NCI-H2107 treated with DMSO at 0.1 percent for 48 hours (cell line): ENCODE data around the gene NCS1.

ENCODE experiments used
- DNase-seq: peaks from one replicate; lab custom pipeline; 2025; ENCODE audit not compliant: unreplicated experiment; lab: John Stamatoyannopoulos, UW

NCS1 gene

DNA sequence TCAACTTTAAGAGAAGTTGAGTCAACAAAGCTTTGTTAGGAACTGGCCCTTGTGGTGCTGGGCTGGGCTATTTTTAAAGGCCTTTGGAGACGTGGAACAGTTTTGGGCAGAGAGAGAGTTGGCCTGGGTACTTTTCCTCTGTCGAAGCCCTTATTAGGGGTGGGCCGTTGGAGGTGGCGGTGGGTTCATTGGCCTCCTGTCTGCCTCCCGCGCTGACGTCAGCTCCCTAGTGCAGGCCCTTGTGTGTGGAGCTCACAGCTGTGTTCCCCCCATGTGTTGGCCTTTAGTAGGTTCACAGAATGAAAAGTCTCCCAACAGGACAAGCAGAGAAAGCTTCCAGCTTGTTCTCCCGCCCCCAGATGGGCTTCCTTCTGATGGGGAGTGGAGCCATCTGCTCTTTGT is 2.7 kb downstream of the NCS1 start:
- DNase-seq: no peak

DNA sequence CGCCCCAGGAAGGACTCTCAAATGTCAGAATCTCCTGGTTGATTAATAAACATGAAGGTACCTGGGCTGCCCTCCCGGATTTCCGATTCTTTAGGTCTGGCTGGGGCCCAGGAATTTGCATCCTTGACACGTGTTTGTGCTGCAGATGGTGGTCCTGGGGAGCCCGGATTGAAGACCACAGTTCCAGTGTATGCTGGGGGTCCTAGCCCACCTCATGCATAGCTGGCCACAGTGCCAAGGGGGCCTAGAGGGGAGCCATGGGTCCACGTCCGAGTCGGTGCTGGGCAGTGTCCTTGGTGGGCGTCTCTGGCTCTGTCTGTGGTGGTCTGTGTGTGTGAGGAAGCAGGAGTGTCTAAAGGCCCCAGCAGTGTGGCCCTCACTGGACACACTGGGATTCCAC is 3.2 kb downstream of the NCS1 start:
- DNase-seq: no peak

DNA sequence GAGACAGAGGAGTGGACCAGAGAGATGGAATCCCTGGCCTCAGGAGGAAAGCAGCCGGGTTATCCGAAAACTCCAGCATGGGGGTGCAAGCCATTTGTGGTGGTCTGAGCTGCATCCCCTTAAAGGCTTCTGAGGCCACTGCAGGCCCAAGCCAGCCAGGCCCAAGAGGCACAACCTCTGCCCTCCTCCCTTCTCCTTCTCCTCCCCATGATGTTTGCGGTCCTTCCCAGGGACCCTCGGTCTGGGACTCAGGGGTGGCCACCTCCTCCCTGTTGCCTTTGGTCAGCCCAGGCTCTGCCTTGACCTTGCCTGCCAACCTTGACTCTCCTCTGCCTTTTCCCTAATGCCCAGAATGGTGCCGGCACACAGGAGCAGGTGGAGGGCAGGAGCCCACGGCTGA is 4.6 kb downstream of the NCS1 start:
- DNase-seq: no peak

DNA sequence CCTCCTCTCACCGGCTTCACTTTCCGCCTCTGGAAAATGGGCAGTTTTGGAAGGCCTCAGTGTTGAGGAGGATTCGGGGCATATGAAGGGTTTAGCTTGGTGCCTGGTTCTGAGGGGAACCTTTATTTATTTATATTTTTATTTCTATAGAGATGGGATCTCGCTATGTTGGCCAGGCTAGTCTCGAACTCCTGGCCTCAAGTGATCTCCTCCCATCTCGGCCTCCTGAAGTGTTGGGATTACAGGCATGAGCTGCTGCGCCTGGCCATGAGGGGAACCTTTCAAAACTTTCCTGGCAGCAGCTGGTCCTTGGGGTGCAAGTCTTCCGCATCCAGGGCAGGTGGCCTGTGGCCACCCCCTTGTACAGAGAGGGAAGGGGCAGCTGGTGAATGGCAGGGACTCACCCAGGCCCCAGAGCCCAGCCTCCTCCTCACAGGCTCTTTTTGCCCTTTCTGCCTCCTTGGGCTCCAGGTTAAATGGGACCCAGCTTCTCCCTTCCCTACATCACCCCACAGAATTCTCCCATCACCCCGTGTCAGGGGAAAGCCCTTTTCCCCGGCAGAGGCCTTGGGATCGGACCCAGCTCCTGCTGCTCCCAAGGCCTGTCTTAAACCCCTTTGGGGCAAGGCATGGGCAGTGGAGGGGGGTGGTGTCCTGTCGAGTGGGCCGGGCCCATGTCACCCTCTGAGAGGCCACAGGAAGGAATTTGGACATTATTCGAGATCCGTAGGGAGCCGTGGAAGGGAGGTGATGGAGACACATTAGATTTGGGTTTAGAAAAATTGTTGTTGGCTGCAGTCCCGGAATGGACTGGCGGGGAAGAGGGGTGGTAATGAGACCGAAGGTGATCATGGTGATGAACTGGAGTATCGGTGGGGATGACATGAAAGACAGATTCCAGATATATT is 5.9 kb downstream of the NCS1 start:
- no peak for DNase-seq

DNA sequence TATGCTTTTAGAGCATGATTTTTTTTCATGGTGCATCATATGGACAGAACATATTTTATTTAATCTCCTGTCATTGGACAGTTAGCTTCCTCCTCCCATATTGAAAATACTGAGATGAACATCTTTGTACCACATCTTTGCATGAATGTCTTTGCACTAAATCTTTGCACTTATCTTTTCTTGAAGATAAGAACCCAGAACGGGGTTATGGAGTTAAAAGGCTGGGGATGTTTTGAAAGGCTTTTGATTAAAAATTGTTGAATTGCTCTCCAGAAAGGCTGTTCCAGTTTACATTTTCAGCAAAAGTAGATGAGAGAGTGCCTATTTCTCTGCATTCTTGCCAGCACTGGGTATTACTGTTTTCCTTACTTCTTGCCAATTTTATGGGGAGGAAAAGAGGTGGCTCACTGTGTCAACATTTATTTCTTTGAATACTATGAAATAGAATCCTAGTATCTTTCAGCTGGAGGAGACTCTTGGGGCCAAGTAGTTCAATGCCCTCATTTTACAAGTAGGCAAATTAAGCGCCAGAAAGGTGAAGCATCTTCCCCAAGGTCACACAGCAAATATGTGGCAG is 7.2 kb downstream of the NCS1 start:
- DNase-seq: no peak

DNA sequence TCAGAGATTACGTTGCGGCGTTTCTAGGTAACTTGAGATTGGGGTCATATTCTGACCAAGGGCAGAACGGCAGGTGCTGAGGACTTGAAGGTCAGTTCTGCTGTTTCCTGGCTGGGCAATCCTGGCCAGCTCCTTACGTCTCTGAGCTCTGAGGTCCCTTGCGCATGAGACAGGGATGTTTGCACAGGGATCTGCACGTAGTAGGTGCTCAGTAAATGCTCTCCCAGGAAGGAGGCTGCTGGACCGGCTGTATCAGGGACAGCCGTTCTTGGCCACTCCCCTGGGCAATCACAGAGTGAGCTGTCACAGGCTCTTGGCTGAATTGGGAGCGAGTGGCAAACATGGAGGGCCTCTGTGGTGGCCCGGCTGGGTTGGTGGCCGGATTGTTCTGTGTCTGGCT is 8.3 kb downstream of the NCS1 start:
- no peak for DNase-seq

DNA sequence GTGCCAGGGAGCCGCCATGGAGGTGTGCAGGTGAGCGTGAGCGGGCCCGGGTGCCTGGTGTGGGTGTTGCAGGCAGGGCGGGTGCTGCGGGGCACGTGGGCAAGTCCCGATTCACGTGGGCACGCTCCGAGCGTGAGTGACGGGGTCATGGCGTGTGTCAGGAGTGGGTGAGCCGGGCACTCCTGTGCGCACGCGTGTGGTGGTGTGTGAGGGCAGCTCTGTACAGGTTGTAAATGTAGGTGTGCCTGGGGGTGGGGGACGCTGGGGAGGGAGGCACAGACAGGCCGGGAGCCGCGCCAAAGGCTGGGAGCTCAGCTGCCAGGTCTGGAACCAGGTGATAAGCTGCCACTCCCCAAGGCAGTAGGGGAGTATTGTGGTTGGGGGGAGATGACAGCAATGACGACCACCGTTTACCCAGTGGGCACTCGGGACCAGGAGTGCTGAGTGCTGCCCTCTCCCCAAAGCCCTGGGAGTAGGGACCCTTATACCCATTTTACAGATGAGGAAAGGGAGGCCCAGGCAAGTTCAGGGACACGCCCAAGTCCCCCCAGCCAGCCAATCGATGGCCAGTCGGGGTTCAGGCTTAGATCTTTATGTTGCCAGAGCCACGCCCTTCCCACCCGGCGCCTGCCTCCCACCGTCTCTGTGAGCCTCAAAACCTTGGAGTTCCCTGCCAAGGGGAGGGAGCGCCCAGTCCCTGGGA is 9.6 kb downstream of the NCS1 start:
- DNase-seq: no peak

DNA sequence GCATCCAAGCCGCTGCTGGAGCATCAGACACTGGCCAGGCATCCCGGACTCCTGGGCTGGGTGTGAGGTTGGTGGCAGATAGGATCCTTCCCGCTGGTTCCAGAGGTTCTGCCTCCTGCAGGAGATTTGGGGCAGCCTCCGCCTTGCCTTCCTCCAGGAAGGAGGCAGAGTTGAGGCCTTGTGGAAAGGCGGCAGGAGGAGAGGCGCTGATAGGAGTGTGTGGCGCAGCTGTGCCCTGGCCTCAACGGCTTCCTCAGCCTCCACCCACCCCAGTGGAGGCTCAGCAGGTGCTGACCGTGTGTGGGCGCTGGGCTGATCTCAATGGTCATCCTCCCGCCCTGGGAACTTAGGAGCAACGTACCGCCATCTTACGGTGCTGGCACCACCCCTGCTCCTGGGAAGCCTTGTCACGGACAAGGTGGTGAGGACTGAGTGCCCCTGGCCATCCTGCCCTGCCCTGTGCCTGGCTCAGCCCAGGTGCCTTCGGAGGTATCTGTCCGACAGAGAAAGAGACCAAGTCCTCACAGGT is 10.2 kb downstream of the NCS1 start:
- no peak for DNase-seq

DNA sequence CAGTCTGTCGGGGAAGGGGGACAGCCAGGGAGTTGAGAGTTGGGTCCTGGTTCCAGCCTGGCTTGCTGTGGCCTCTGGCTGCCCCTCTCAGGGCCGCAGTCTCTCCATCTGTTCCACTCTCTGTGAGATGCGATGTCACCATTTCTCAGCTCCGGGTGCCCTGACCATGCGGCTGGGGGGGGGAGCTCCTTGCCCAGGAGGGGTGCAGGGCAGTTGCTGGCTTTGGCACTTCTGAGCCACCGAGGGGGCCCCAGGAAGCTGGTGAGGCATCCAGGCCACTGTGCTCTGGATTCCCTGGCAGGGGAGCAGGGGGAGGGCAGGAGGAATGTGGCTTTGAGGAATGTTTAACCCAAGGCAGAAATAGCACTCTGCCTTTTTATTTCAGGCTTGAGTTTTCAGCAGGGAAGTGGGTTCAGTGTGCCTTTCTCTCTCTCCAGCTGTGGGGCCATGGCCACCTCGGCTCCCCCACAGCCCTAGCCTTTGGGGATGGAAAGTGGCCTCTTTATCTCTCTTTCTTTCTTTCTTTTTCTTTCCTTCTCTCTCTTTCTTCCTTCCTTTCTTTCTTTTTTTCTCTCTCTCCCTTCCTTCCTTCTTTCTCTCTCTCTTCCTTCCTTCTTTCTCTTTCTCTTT is 11.0 kb downstream of the NCS1 start:
- no peak for DNase-seq

DNA sequence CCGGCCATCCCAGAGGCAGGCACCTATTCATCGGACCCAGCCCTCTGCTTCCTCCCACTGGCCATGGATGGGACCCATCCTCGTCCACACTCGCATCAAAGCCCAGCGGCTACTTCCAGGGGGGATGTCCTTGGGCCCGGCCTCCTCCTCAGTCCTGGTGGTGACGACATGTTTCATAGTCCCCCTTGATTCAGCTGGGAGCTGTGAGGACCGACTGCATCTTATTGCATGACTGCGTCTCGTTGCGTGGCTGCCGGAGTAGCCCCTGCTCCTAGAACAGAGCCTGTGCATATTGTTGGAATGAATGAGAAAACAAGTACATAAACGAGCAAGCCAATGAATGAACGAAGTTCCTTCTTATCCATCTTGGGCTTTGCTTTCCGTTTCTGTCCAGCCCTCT is 12.8 kb downstream of the NCS1 start:
- no peak for DNase-seq

DNA sequence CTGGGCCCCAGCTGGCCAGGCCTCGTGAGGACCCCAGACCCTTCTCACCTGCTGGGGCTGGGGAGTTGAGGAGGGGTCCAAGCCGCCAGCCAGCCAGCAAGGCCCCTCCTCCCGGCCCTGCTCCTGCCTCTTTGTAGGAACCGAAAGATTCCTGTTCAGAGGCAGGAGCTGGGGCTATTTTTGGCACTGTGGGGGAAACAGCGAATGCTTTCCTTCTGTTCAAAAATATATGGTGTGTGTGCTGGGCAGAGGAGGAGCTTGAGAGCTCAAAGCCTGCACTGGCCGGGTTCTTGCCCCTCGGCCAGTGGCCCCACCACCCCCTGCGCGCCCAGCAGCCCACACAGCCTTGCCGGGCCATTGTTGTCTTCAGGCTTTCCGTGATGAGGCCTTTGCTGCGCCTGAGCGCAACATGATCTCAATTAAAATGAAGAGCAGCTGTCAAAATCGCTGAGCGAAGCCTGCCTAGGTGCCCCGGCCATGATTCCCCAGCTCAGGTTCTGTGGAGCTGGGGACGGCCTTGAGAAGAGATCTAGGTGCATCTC is 13.4 kb downstream of the NCS1 start:
- DNase-seq: no peak

DNA sequence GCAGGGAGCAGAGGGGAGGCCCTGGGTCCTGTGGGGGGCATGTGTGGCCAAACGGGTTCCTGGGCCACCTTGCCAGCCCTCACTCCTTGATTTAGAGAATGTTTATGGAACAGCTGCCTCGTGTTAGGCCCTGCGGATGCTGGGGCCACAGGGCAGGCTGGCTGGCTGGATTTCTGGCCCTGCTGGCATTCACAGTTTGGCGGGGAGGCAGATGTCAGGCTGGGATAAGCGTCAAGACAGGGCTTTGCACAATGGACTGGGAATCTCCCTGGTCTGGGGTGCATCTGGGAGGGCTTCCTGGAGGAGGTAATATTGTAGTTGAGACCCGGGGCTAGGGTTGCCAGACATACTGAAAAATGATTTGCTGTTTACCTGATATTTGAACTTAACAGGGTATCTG is 13.8 kb downstream of the NCS1 start:
- DNase-seq: no peak

DNA sequence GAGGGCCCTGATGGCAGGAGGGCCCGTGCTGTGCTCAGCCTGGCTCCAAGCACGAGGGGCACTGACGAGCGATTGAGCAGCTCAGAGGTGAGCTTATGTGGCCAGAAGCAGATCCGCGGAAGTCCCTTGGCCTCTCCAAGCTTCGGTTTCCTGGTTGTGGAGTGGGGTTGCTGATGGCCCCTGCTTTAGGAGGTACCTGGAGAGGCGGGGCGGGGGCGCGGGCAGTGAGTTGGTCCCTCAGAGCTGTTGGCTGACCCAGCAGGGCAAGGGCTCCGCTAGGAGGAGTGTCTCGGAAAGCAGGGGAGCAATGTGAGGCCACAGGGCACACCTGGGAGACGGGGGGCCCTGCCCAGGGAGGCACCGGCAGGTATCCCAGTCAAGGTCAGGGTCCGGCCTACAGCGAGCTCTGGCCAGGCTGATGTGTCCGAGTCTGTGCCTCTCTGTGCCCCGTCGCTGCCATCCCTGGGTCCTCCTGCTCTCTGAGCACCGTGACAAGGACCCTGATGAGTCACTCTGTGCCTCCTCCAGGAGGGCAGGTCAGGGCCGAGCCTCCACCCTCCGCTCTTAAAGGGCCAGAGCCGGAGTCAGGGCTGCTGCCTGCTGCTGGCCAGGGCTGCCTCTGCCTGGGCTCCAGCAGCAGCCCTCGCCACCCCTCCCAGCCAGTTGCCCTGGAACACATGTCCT is 14.8 kb downstream of the NCS1 start:
- DNase-seq: no peak

DNA sequence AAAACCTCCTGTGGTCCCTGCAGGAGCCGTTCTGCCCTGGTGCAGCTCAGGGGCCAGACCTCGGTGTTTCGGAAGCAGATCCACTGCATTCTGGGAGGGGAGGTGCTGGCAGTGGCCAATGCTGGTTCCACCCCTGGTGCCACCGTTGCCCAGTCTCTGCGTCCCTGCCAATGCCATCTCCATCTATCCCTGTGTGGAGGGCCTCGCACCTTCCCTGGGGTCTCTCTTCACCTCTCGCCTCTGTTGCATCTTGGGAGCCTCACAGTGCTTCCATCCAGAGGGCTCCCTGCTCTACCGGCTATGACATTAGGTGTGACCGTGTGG is 15.3 kb downstream of the NCS1 start:
- no peak for DNase-seq

DNA sequence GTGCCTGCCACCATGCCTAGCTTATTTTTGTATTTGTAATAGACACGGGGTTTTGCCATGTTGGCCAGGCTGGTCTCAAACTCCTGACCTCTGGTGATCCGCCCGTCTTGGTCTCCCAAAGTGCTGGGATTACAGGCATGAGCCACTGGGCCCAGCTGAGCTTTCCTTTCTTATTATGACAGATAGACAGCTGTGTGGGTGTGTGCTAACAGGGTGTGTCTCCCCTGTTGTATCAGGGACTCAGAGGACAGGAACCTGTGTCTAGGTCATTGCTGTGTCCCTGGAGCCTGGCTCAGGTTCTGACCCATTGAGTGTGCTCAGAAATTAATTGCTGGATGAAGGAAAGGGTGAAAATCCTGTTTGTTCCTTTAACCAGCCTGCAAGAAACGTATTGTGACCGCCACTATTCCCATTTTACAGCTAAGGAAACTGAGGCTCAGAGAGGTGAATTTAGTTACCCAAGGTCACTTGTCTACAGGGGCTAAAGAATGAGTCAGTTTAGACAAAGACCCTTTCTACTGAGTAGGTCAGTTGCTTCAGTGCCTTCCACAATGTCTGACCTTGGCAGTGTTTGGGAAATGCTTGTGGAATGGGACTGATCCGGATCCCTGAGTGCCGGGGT is 16.8 kb downstream of the NCS1 start:
- DNase-seq: no peak

DNA sequence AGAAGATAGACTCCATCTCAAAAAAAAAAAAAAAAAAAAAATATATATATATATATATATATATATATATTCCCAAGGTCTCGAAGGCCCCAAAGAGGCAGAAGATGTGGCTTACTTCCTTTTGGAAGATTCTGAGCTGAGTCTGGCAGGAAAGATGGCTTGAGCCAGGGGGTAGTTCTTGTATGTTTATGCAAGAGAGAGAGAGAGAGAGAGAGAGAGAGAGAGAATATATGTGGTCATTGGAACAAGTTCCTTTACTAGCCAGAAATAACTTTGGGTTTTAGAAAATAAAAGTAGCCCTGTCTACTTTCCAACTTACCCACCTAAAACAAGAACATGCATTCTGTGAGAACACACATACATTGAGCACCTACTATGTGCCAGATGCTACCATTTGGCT is 17.6 kb downstream of the NCS1 start:
- no peak for DNase-seq

DNA sequence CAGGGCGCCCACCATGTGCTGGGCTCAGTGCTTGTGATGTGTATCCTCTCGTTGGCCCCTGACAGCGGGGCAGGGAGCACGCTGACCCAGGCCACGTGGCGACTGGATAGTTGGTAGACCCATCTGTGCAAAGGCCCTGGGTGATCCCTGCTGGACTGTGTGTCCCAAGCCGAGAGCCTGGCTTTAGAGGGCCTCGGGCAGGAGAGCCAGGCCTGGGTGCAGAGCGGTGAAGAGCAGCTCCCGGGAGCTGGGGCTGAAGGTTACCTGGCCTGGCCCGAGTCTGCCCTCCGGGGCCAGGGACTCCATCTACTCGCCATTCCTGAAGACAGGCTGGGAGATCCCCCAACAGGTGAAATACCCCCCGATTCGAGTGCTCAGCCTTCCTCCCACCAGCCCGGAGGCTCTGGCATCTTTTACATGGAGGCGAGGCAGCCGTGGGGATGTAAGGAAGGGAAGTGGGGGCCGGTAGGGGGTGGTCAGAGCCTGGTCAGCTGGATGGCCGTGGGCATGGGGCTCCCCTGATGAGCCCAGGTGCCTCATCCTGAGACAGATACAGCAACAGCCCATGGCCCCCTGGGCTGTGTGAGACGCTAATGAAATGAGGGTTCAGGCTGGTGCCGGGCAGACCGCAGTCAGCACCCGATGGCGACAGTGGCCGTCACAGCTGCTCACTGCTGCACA is 19.0 kb downstream of the NCS1 start:
- DNase-seq: no peak

DNA sequence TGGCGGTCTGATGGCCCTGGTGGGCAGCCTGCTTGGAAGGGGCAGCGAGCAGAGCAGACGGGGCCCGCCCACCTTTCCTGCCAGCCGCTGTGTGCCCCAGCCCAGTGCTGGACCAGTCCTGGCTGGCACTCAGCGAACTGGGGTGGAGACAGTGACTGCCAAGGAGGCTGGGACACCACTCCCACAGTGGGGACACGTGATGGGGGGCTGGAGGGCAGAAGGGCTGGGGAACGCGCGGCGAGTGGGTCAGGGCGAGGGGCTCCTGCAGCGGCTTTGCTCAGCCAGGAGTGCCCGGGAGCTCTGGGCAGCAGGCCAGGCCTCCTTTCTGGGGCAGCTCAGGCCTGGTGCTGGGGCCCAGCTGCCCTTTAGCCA is 19.5 kb downstream of the NCS1 start:
- DNase-seq: no peak

DNA sequence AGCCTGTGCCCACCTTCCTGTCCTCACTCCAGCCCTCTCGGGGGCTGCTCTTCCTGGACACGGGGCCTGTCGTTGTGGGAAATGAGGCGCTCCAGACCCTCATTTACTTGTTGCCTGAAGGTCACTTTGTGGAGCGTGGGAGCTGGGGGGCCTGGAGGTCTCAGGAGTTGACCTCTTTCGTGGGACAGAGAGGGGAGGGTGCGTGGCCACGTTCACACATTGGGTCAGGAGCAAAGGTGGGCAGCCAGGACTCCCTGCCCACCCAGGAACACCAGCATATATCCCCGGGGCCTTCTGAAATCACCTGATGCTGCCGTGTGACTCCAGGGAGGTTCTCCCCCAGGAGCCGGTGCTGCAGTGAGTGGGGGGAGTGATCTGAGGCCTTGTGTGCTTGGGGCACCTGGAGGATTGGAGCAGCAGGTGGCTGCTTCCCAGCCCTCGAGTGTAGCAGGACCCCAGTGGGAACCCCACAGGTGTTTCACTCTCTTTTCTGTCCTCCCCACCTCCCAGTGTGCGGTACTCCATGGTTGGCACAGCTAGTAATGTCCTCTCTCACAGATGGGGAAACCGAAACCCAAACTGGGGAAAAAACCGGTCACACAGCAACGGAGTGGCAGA is 20.3 kb downstream of the NCS1 start:
- DNase-seq: no peak
